ENCODE data around the gene TBPL1. TPM values are rescaled to one million over a fixed set of nuclear protein-coding genes. Genes with fewer than 3 reads are reported as not detected.
"Not testable (repeated sequence)": the region's sequence is repeated elsewhere in the genome, so short reads cannot be mapped to it uniquely, and the experiment has no call there.

Gene TBPL1
- total RNA-seq, 1 donor from 2014 or later = 35.7 TPM

GRCh38 chr6:133918208-133918930, 34.7 kb upstream of the TBPL1 start:
- Mint-ChIP-seq H3K9me3 (no peaks in the 10 kb centered on the region), H3K36me3 (ENCODE audit: low read depth) (no peaks in the 10 kb centered on the region), H3K27ac (no peak overlapping the region), H3K4me3 (no peak overlapping the region), H3K27me3 (peaks cover 11% of the 10 kb centered on the region), H3K4me1 (peaks cover 4% of the 10 kb centered on the region)
- ChIA-PET POLR2A (no interaction called here), CTCF (interaction anchor here (1.3 to 9.9 kb wide), 3 partner anchors 146 to 1248 kb away, joined by 3 to 394 read pairs (median 4); no protein-coding TSS in a partner anchor)
- no peak for TF ChIP-seq CTCF (IDR thresholded peaks at IDR 0.05)
- DNase-seq (no peak), ATAC-seq (ENCODE audit: low read depth) (no peak)
- intact Hi-C loops (cut with micrococcal nuclease) = loop anchor here (5.0 kb wide), 2 partner anchors 731 to 1251 kb away; no protein-coding TSS in a partner anchor

- peaks cover 4% of the 10 kb centered on the region for H3K4me1 Mint-ChIP-seq
- no peak for DNase-seq
- CTCF ChIA-PET = interaction anchor here (9.9 kb wide), 1 partner anchor 181 kb away, joined by 394 read pairs; no protein-coding TSS in a partner anchor
- H3K4me3 Mint-ChIP-seq = no peak overlapping the region
- POLR2A ChIA-PET = no interaction called here
- no peak for TF ChIP-seq CTCF (IDR thresholded peaks at IDR 0.05)
- intact Hi-C loops (cut with micrococcal nuclease) = loop anchor here (5.0 kb wide), 2 partner anchors 732 to 1252 kb away; no protein-coding TSS in a partner anchor
- no peak for ATAC-seq (ENCODE audit: low read depth)
- no peak overlapping the region for H3K27ac Mint-ChIP-seq
- H3K27me3 Mint-ChIP-seq = peaks cover 14% of the 10 kb centered on the region
- no peaks in the 10 kb centered on the region for H3K9me3 Mint-ChIP-seq
- H3K36me3 Mint-ChIP-seq (ENCODE audit: low read depth) = no peaks in the 10 kb centered on the region
Observed at GRCh38 chr6:133919362-133919761, 33.7 kb upstream of the TBPL1 start.

- CTCF ChIA-PET = interaction anchor here (0.7 to 9.9 kb wide), 11 partner anchors 19 to 179 kb away, joined by 3 to 394 read pairs (median 5); no protein-coding TSS in a partner anchor
- Mint-ChIP-seq H3K4me1 (peaks cover 4% of the 10 kb centered on the region), H3K27ac (no peak overlapping the region), H3K27me3 (peaks cover 14% of the 10 kb centered on the region), H3K36me3 (ENCODE audit: low read depth) (no peaks in the 10 kb centered on the region), H3K9me3 (no peaks in the 10 kb centered on the region), H3K4me3 (no peak overlapping the region)
- no peak for TF ChIP-seq CTCF (IDR thresholded peaks at IDR 0.05)
- no peak for DNase-seq
- intact Hi-C loops (cut with micrococcal nuclease) = loop anchor here (5.0 to 10.0 kb wide), 2 partner anchors 1021 to 1647 kb away; no protein-coding TSS in a partner anchor
- ATAC-seq (ENCODE audit: low read depth) = peak; percentile 76
- POLR2A ChIA-PET = interaction anchor here (0.6 kb wide), 1 partner anchor 143 kb away, joined by 7 read pairs; no protein-coding TSS in a partner anchor
Observed at GRCh38 chr6:133921249-133921859, 31.7 kb upstream of the TBPL1 start.

GRCh38 chr6:133923938-133924593, 29.0 kb upstream of the TBPL1 start:
- Mint-ChIP-seq H3K27me3 (peaks cover 22% of the 10 kb centered on the region), H3K36me3 (ENCODE audit: low read depth) (no peaks in the 10 kb centered on the region), H3K4me3 (no peak overlapping the region), H3K9me3 (no peaks in the 10 kb centered on the region), H3K27ac (no peak overlapping the region), H3K4me1 (no peaks in the 10 kb centered on the region)
- ChIA-PET CTCF (interaction anchor here (0.5 to 9.9 kb wide), 39 partner anchors 8 to 1626 kb away, joined by 3 to 394 read pairs (median 4); partner anchors contain the start of gene SLC2A12), POLR2A (interaction anchor here (1.2 to 1.6 kb wide), 2 partner anchors 28 to 173 kb away, joined by 4 to 6 read pairs; no protein-coding TSS in a partner anchor)
- intact Hi-C loops (cut with micrococcal nuclease) = loop anchor here (1.0 to 10.0 kb wide), 8 partner anchors 49 to 1649 kb away; no protein-coding TSS in a partner anchor
- ATAC-seq (ENCODE audit: low read depth) = peak; percentile 88
- peak; percentile 56 for TF ChIP-seq CTCF (IDR thresholded peaks at IDR 0.05)
- DNase-seq = no peak

- Mint-ChIP-seq H3K9me3 (peaks cover 12% of the 10 kb centered on the region), H3K27me3 (peaks cover 39% of the 10 kb centered on the region)
- ATAC-seq (ENCODE audit: low read depth); DNase-seq; POLR2A ChIA-PET; intact Hi-C loops (cut with micrococcal nuclease); H3K4me1 Mint-ChIP-seq; H3K4me3 Mint-ChIP-seq; H3K27ac Mint-ChIP-seq; CTCF ChIA-PET; H3K36me3 Mint-ChIP-seq (ENCODE audit: low read depth): not testable (repeated sequence)
Observed at GRCh38 chr6:133931221-133931620, 21.8 kb upstream of the TBPL1 start.

- POLR2A ChIA-PET, H3K4me3 Mint-ChIP-seq: not testable (repeated sequence)
- CTCF ChIA-PET = interaction anchor here (2.6 kb wide), 1 partner anchor 161 kb away, joined by 5 read pairs; no protein-coding TSS in a partner anchor
Observed at GRCh38 chr6:133936352-133936751, 16.7 kb upstream of the TBPL1 start.

More at GRCh38 chr6:133936352-133936751, 16.7 kb upstream of the TBPL1 start:
- H3K27ac Mint-ChIP-seq; intact Hi-C loops (cut with micrococcal nuclease); ATAC-seq (ENCODE audit: low read depth); H3K36me3 Mint-ChIP-seq (ENCODE audit: low read depth); DNase-seq; H3K4me1 Mint-ChIP-seq: not testable (repeated sequence)
- Mint-ChIP-seq H3K27me3 (peaks cover 27% of the 10 kb centered on the region), H3K9me3 (peaks cover 12% of the 10 kb centered on the region)
